HUES64 (cell line): ENCODE data around the gene LIN7A.
"Not testable (repeated sequence)": the region's sequence is repeated elsewhere in the genome, so short reads cannot be mapped to it uniquely, and the experiment has no call there.

Experiments
- H3K27ac ChIP-seq: 2 replicates; pipeline ENCODE4 v1.7.0; 2013; ENCODE audit warnings: low read depth, low read length, inconsistent platforms
- H3K27me3 ChIP-seq: 2 replicates; pipeline ENCODE4 v1.6.1; 2013; ENCODE audit warnings: mild to moderate bottlenecking, low read length; ENCODE audit not compliant: insufficient read depth
- H3K36me3 ChIP-seq: 2 replicates; pipeline ENCODE4 v1.6.1; 2013; ENCODE audit warnings: mild to moderate bottlenecking, low read length; ENCODE audit not compliant: insufficient read depth
- H3K4me1 ChIP-seq: 2 replicates; pipeline ENCODE4 v1.6.1; 2013; ENCODE audit warnings: mild to moderate bottlenecking, low read length, moderate library complexity; ENCODE audit not compliant: insufficient read depth
- H3K4me3 ChIP-seq: 2 replicates; pipeline ENCODE4 v1.5.1; 2013; ENCODE audit warnings: mild to moderate bottlenecking, low read length, moderate library complexity
- H3K9ac ChIP-seq: 2 replicates; pipeline ENCODE4 v1.6.1; 2013; ENCODE audit warnings: mild to moderate bottlenecking, low read depth, low read length
- H3K9me3 ChIP-seq: 2 replicates; pipeline ENCODE4 v1.6.1; 2013; ENCODE audit warnings: low read depth, low read length; ENCODE audit not compliant: insufficient read depth
- WGBS: fragments of 150-250, 120-280 bp; methylation state at CpG from one replicate; pipeline ENCODE4 v1.1.7; 2013; ENCODE audit warnings: missing lambda C conversion rate; 5-methylcytosine and 5-hydroxymethylcytosine counted together

Gene LIN7A

GRCh38 chr12:80878452-80878851, 59.3 kb downstream of the LIN7A start:
- not testable (repeated sequence) for H3K27ac ChIP-seq, H3K4me1 ChIP-seq, H3K36me3 ChIP-seq, H3K9me3 ChIP-seq, H3K27me3 ChIP-seq, H3K9ac ChIP-seq, H3K4me3 ChIP-seq
- WGBS, result 96% methylated on average over 8 of the region's 8 CpGs

GRCh38 chr12:80877721-80878265, 59.9 kb downstream of the LIN7A start:
- H3K9me3 ChIP-seq, result no peaks in the 10 kb centered on the region
- H3K36me3 ChIP-seq, result no peaks in the 10 kb centered on the region
- H3K9ac ChIP-seq, result no peak overlapping the region
- WGBS, result 100% methylated on average over 1 of the region's 2 CpGs
- H3K27ac ChIP-seq, result no peak overlapping the region
- H3K27me3 ChIP-seq, result no peaks in the 10 kb centered on the region
- H3K4me3 ChIP-seq, result no peak overlapping the region
- no peaks in the 10 kb centered on the region for H3K4me1 ChIP-seq

- H3K9ac ChIP-seq, result no peak overlapping the region
- H3K27me3 ChIP-seq, result no peaks in the 10 kb centered on the region
- no peak overlapping the region for H3K4me3 ChIP-seq
- H3K27ac ChIP-seq, result no peak overlapping the region
- H3K36me3 ChIP-seq, result no peaks in the 10 kb centered on the region
- H3K9me3 ChIP-seq, result no peaks in the 10 kb centered on the region
- no peaks in the 10 kb centered on the region for H3K4me1 ChIP-seq
Observed at GRCh38 chr12:80872053-80872452, 65.7 kb downstream of the LIN7A start.

GRCh38 chr12:80869264-80869663, 68.5 kb downstream of the LIN7A start:
- 87% methylated on average over 2 of the region's 2 CpGs for WGBS
- Histone ChIP-seq H3K27me3 (no peaks in the 10 kb centered on the region), H3K36me3 (no peaks in the 10 kb centered on the region), H3K4me3 (no peak overlapping the region), H3K4me1 (no peaks in the 10 kb centered on the region), H3K9ac (no peak overlapping the region), H3K27ac (no peak overlapping the region), H3K9me3 (no peaks in the 10 kb centered on the region)

- H3K27me3 ChIP-seq, result no peaks in the 10 kb centered on the region
- 94% methylated on average over 1 of the region's 1 CpG for WGBS
- no peaks in the 10 kb centered on the region for H3K9me3 ChIP-seq
Observed at GRCh38 chr12:80868576-80868975, 69.2 kb downstream of the LIN7A start.

GRCh38 chr12:80867941-80868340, 69.8 kb downstream of the LIN7A start:
- Histone ChIP-seq H3K27me3 (no peaks in the 10 kb centered on the region), H3K4me1 (no peaks in the 10 kb centered on the region), H3K9me3 (no peaks in the 10 kb centered on the region), H3K27ac (no peak overlapping the region), H3K36me3 (no peaks in the 10 kb centered on the region), H3K4me3 (no peak overlapping the region), H3K9ac (no peak overlapping the region)
- 60% methylated on average over 3 of the region's 3 CpGs for WGBS

More at GRCh38 chr12:80868576-80868975, 69.2 kb downstream of the LIN7A start:
- Histone ChIP-seq H3K4me1 (no peaks in the 10 kb centered on the region), H3K9ac (no peak overlapping the region), H3K27ac (no peak overlapping the region), H3K4me3 (no peak overlapping the region), H3K36me3 (no peaks in the 10 kb centered on the region)

GRCh38 chr12:80864046-80864735, 73.5 kb downstream of the LIN7A start:
- Histone ChIP-seq H3K9me3 (no peaks in the 10 kb centered on the region), H3K36me3 (no peaks in the 10 kb centered on the region), H3K4me3 (no peak overlapping the region), H3K27ac (no peak overlapping the region), H3K4me1 (no peaks in the 10 kb centered on the region), H3K27me3 (no peaks in the 10 kb centered on the region), H3K9ac (no peak overlapping the region)
- 78% methylated on average over 3 of the region's 4 CpGs for WGBS

- no peak overlapping the region for H3K4me3 ChIP-seq
- H3K36me3 ChIP-seq, result no peaks in the 10 kb centered on the region
- H3K27ac ChIP-seq, result no peak overlapping the region
- H3K27me3 ChIP-seq, result no peaks in the 10 kb centered on the region
- no peaks in the 10 kb centered on the region for H3K9me3 ChIP-seq
- 95% methylated on average over 4 of the region's 4 CpGs for WGBS
- no peaks in the 10 kb centered on the region for H3K4me1 ChIP-seq
- H3K9ac ChIP-seq, result no peak overlapping the region
Observed at GRCh38 chr12:80862531-80862930, 75.2 kb downstream of the LIN7A start.

- no peak overlapping the region for H3K27ac ChIP-seq
- no peak overlapping the region for H3K9ac ChIP-seq
- H3K27me3 ChIP-seq, result no peaks in the 10 kb centered on the region
- H3K36me3 ChIP-seq, result no peaks in the 10 kb centered on the region
- no peak overlapping the region for H3K4me3 ChIP-seq
- H3K4me1 ChIP-seq, result no peaks in the 10 kb centered on the region
- 96% methylated on average over 2 of the region's 2 CpGs for WGBS
- H3K9me3 ChIP-seq, result no peaks in the 10 kb centered on the region
Observed at GRCh38 chr12:80861641-80862378, 75.9 kb downstream of the LIN7A start.

GRCh38 chr12:80860928-80861327, 76.8 kb downstream of the LIN7A start:
- WGBS, result 95% methylated on average over 5 of the region's 5 CpGs
- H3K27ac ChIP-seq, result no peak overlapping the region

GRCh38 chr12:80860206-80860605, 77.5 kb downstream of the LIN7A start:
- Histone ChIP-seq H3K27me3 (no peaks in the 10 kb centered on the region), H3K4me1 (no peaks in the 10 kb centered on the region), H3K9ac (no peak overlapping the region), H3K4me3 (no peak overlapping the region), H3K27ac (no peak overlapping the region), H3K9me3 (no peaks in the 10 kb centered on the region), H3K36me3 (no peaks in the 10 kb centered on the region)
- WGBS, result 81% methylated on average over 2 of the region's 2 CpGs

More at GRCh38 chr12:80860928-80861327, 76.8 kb downstream of the LIN7A start:
- no peaks in the 10 kb centered on the region for H3K36me3 ChIP-seq
- H3K27me3 ChIP-seq, result no peaks in the 10 kb centered on the region
- no peaks in the 10 kb centered on the region for H3K4me1 ChIP-seq
- H3K9ac ChIP-seq, result no peak overlapping the region
- H3K4me3 ChIP-seq, result no peak overlapping the region
- no peaks in the 10 kb centered on the region for H3K9me3 ChIP-seq
